Activated CD4-positive, alpha-beta T cell treated with anti-CD3 and anti-CD28 coated beads, Interleukin-2, amount 10 ng/mL, durations not matched to agents 7 days and 5 days (primary cell): ENCODE results near the gene MPPED1. TPM values are rescaled to one million over a fixed set of nuclear protein-coding genes. Genes with fewer than 3 reads are reported as not detected.

ENCODE experiments used
- CTCF ChIA-PET: fragments of 350-600 bp; sonication (Branson Sonifier 250); formaldehyde crosslinking; loops from one replicate; lab custom pipeline; 2021; ENCODE audit warnings: antibody characterized with exemption; lab: Charles Lee
- POLR2A ChIA-PET: fragments of 350-600 bp; sonication (Branson Sonifier 250); formaldehyde crosslinking; loops from one replicate; lab custom pipeline; 2021; ENCODE audit warnings: antibody characterized with exemption; lab: Charles Lee
- DNase-seq: peaks from one replicate; pipeline ENCODE4 v3.0.0-alpha.2; 2020
- H3K27ac Mint-ChIP-seq: one replicate; pipeline ENCODE4 v1.8.0; 2021; ENCODE audit warnings: mild to moderate bottlenecking, moderate library complexity, mixed read lengths
- H3K27me3 Mint-ChIP-seq: one replicate; pipeline ENCODE4 v1.8.0; 2021; ENCODE audit warnings: mixed read lengths
- H3K36me3 Mint-ChIP-seq: one replicate; pipeline ENCODE4 v1.8.0; 2021; ENCODE audit warnings: low read depth, mixed read lengths
- H3K4me1 Mint-ChIP-seq: one replicate; pipeline ENCODE4 v1.8.0; 2021; ENCODE audit warnings: mixed read lengths
- H3K4me3 Mint-ChIP-seq: one replicate; pipeline ENCODE4 v1.8.0; 2021; ENCODE audit warnings: mild to moderate bottlenecking, moderate library complexity, mixed read lengths
- H3K9me3 Mint-ChIP-seq: one replicate; pipeline ENCODE4 v1.8.0; 2021; ENCODE audit warnings: mixed read lengths
- total RNA-seq, 2 experiments: library from RNA; stranded (reverse); gene quantifications; one replicate each; pipeline ENCODE4 v1.2.3, GENCODE V29; 2021

The MPPED1 gene
- total RNA-seq, 2 experiments from 2014 or later, result not detected

GRCh38 chr22:43407591-43407990, 4.2 kb upstream of the MPPED1 start:
- Mint-ChIP-seq H3K27me3 (peaks cover 21% of the 10 kb centered on the region), H3K9me3 (no peaks in the 10 kb centered on the region), H3K4me1 (no peaks in the 10 kb centered on the region), H3K4me3 (no peak overlapping the region), H3K27ac (no peak overlapping the region), H3K36me3 (no peaks in the 10 kb centered on the region)
- POLR2A ChIA-PET, result no interaction called here
- CTCF ChIA-PET, result interaction anchor here (0.8 kb wide), 1 partner anchor 25 kb away, joined by 3 read pairs; no protein-coding TSS in a partner anchor
- DNase-seq, result no peak

- CTCF ChIA-PET, result interaction anchor here (0.8 kb wide), 1 partner anchor 25 kb away, joined by 3 read pairs; no protein-coding TSS in a partner anchor
- Mint-ChIP-seq H3K4me1 (no peaks in the 10 kb centered on the region), H3K36me3 (no peaks in the 10 kb centered on the region), H3K4me3 (no peak overlapping the region), H3K27me3 (peaks cover 25% of the 10 kb centered on the region), H3K9me3 (no peaks in the 10 kb centered on the region), H3K27ac (no peak overlapping the region)
- DNase-seq, result no peak
- POLR2A ChIA-PET, result no interaction called here
These were observed 3.8 kb upstream of the MPPED1 start for GRCh38 chr22:43408009-43408408.

GRCh38 chr22:43409046-43409445, 2.8 kb upstream of the MPPED1 start:
- no peak for DNase-seq
- H3K27me3 Mint-ChIP-seq, result peaks cover 35% of the 10 kb centered on the region
- CTCF ChIA-PET, result no interaction called here

GRCh38 chr22:43409800-43410199, 2.0 kb upstream of the MPPED1 start:
- Mint-ChIP-seq H3K4me3 (no peak overlapping the region), H3K27ac (no peak overlapping the region), H3K27me3 (peaks cover 42% of the 10 kb centered on the region), H3K36me3 (no peaks in the 10 kb centered on the region), H3K4me1 (no peaks in the 10 kb centered on the region), H3K9me3 (no peaks in the 10 kb centered on the region)
- ChIA-PET CTCF (no interaction called here), POLR2A (no interaction called here)
- DNase-seq, result no peak

More at GRCh38 chr22:43409046-43409445, 2.8 kb upstream of the MPPED1 start:
- Mint-ChIP-seq H3K4me1 (no peaks in the 10 kb centered on the region), H3K36me3 (no peaks in the 10 kb centered on the region), H3K27ac (no peak overlapping the region), H3K4me3 (no peak overlapping the region), H3K9me3 (no peaks in the 10 kb centered on the region)
- POLR2A ChIA-PET, result no interaction called here

- ChIA-PET CTCF (no interaction called here), POLR2A (no interaction called here)
- no peak for DNase-seq
- H3K27ac Mint-ChIP-seq, result no peak overlapping the region
- H3K27me3 Mint-ChIP-seq, result peaks cover 53% of the 10 kb centered on the region
- no peak overlapping the region for H3K4me3 Mint-ChIP-seq
- H3K9me3 Mint-ChIP-seq, result no peaks in the 10 kb centered on the region
- no peaks in the 10 kb centered on the region for H3K36me3 Mint-ChIP-seq
- H3K4me1 Mint-ChIP-seq, result no peaks in the 10 kb centered on the region
These were observed 560 bp upstream of the MPPED1 start for GRCh38 chr22:43411040-43411868.

GRCh38 chr22:43412808-43413795, 1.3 kb downstream of the MPPED1 start:
- H3K36me3 Mint-ChIP-seq, result no peaks in the 10 kb centered on the region
- no peak overlapping the region for H3K27ac Mint-ChIP-seq
- CTCF ChIA-PET, result no interaction called here
- H3K4me1 Mint-ChIP-seq, result no peaks in the 10 kb centered on the region
- DNase-seq, result no peak
- no peaks in the 10 kb centered on the region for H3K9me3 Mint-ChIP-seq
- POLR2A ChIA-PET, result no interaction called here
- peaks cover 56% of the 10 kb centered on the region for H3K27me3 Mint-ChIP-seq
- H3K4me3 Mint-ChIP-seq, result no peak overlapping the region

GRCh38 chr22:43413826-43414225, 2.0 kb downstream of the MPPED1 start:
- Mint-ChIP-seq H3K27me3 (peaks cover 56% of the 10 kb centered on the region), H3K4me3 (no peak overlapping the region), H3K27ac (no peak overlapping the region), H3K4me1 (no peaks in the 10 kb centered on the region), H3K36me3 (no peaks in the 10 kb centered on the region), H3K9me3 (no peaks in the 10 kb centered on the region)
- ChIA-PET POLR2A (no interaction called here), CTCF (no interaction called here)
- DNase-seq, result no peak

GRCh38 chr22:43415681-43416080, 3.9 kb downstream of the MPPED1 start:
- H3K27ac Mint-ChIP-seq, result no peak overlapping the region
- CTCF ChIA-PET, result no interaction called here

GRCh38 chr22:43417555-43417954, 5.7 kb downstream of the MPPED1 start:
- Mint-ChIP-seq H3K4me1 (no peaks in the 10 kb centered on the region), H3K27ac (no peak overlapping the region), H3K9me3 (no peaks in the 10 kb centered on the region), H3K27me3 (peaks cover 36% of the 10 kb centered on the region), H3K4me3 (no peak overlapping the region), H3K36me3 (no peaks in the 10 kb centered on the region)
- DNase-seq, result no peak
- ChIA-PET CTCF (no interaction called here), POLR2A (interaction anchor here (0.6 kb wide), 1 partner anchor 249 kb away, joined by 4 read pairs; no protein-coding TSS in a partner anchor)

More at GRCh38 chr22:43415681-43416080, 3.9 kb downstream of the MPPED1 start:
- peaks cover 44% of the 10 kb centered on the region for H3K27me3 Mint-ChIP-seq
- no peaks in the 10 kb centered on the region for H3K4me1 Mint-ChIP-seq
- DNase-seq, result no peak
- no peaks in the 10 kb centered on the region for H3K36me3 Mint-ChIP-seq
- H3K4me3 Mint-ChIP-seq, result no peak overlapping the region
- POLR2A ChIA-PET, result no interaction called here
- no peaks in the 10 kb centered on the region for H3K9me3 Mint-ChIP-seq

GRCh38 chr22:43418079-43418825, 6.4 kb downstream of the MPPED1 start:
- Mint-ChIP-seq H3K4me1 (no peaks in the 10 kb centered on the region), H3K9me3 (no peaks in the 10 kb centered on the region), H3K27ac (no peak overlapping the region), H3K27me3 (peaks cover 29% of the 10 kb centered on the region), H3K36me3 (no peaks in the 10 kb centered on the region), H3K4me3 (no peak overlapping the region)
- CTCF ChIA-PET, result no interaction called here
- no peak for DNase-seq
- POLR2A ChIA-PET, result no interaction called here

- no peak for DNase-seq
- Mint-ChIP-seq H3K4me1 (no peaks in the 10 kb centered on the region), H3K9me3 (no peaks in the 10 kb centered on the region), H3K4me3 (no peak overlapping the region), H3K27ac (no peak overlapping the region), H3K27me3 (peaks cover 16% of the 10 kb centered on the region), H3K36me3 (no peaks in the 10 kb centered on the region)
- CTCF ChIA-PET, result no interaction called here
- POLR2A ChIA-PET, result no interaction called here
These were observed 7.7 kb downstream of the MPPED1 start for GRCh38 chr22:43419371-43420080.
